Measurements from ENCODE around the gene PRDM9.

DNA sequence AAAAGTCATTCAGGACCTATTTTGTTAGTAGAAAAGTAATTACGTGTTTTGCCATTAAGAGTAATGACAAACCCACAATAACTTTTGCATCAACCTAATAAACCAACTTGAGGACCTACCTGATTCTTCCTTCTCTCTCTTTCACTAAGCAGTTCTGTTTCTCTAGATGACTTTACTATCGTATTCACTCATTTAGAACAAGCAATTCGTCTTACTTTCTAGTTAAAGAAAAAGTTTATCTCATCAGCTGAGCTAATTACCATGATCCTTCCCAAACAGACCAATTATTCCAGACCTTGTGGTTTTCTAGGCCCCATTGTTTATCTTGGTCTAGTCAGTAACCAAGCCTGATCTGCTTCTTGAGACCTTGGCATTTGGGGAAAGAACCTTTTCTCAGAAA is 49.6 kb upstream of the PRDM9 start:
- TF ChIP-seq, protein P1, sequence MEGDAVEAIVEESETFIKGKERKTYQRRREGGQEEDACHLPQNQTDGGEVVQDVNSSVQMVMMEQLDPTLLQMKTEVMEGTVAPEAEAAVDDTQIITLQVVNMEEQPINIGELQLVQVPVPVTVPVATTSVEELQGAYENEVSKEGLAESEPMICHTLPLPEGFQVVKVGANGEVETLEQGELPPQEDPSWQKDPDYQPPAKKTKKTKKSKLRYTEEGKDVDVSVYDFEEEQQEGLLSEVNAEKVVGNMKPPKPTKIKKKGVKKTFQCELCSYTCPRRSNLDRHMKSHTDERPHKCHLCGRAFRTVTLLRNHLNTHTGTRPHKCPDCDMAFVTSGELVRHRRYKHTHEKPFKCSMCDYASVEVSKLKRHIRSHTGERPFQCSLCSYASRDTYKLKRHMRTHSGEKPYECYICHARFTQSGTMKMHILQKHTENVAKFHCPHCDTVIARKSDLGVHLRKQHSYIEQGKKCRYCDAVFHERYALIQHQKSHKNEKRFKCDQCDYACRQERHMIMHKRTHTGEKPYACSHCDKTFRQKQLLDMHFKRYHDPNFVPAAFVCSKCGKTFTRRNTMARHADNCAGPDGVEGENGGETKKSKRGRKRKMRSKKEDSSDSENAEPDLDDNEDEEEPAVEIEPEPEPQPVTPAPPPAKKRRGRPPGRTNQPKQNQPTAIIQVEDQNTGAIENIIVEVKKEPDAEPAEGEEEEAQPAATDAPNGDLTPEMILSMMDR (IDR thresholded peaks at IDR 0.05; ENCODE audit: insufficient read depth, low read depth, low read length): no peak
- TF ChIP-seq EZH2 (IDR thresholded peaks at IDR 0.05; ENCODE audit: insufficient read depth, low read length): no peak

All from astrocyte (in vitro differentiated cells and primary cell).